Measurements from ENCODE around the gene LRRC41. TPM values are rescaled to one million over a fixed set of nuclear protein-coding genes. Genes with fewer than 3 reads are reported as not detected.
"Not testable (repeated sequence)": the region's sequence is repeated elsewhere in the genome, so short reads cannot be mapped to it uniquely, and the experiment has no call there.

Gene LRRC41
- total RNA-seq, 2 donors from 2014 or later = 49.3 to 55.8 TPM

DNA sequence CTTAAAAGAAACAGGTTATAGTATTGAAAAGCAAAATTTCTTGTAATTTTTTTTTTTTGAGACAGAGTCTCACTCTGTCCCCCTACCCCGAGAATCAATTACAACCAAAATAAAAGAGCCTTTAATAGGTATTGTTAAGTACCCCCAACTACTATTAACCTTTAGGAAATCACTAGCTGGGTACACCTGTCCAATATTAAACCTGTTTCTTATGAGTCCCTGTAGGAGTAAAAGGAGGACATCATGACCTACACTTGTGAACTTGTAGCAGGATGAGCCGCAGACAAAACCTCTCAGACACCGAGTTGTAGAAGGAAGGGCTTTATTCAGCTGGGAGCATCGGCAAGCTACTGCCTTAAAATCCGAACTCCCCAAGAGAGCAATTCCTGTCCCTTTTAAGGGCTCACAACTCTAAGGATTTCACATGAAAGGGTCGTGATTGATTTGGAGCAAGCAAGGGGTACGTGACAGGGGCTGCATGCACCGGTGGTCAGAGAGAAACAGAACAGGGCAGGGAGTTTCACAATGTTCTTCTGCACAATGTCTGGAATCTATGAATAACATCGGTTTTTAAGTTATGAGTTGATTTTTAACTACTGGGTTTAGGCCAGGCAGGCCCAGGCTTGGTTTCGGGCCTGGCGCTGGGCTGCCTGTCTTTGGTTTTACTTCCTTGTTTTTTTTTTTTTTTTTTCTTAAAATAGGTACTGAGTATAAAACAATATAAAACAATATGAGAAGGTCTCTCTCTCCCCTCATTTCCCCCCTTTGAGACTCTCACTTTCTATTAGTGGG lies 22.1 kb upstream of the LRRC41 start:
- H3K9me3 ChIP-seq; H3K27me3 ChIP-seq; intact Hi-C loops (cut with DNase I); H3K4me1 ChIP-seq; H3K9ac ChIP-seq (ENCODE audit: low read depth in 2 of 2, low read length in 2 of 2); H3K27ac ChIP-seq; H3K36me3 ChIP-seq; H3K4me3 ChIP-seq; DNase-seq: not testable (repeated sequence)

DNA sequence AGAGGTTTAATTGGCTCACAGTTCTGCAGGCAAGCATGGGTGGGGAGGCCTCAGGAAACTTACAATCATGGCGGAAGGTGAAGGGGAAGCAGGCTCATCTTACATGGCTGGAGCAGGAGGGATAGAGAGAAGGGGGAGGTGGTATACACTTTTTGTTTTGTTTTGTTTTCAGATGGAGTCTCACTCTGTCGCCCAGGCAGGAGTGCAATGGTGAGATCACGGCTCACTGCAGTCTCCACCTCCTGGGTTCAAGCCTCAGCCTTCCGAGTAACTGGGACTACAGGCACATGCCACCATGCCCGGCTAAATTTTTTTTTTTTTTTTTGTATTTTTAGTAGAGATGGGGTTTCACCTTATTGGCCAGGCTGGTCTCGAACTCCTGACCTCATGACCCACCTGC lies 18.8 kb upstream of the LRRC41 start:
- H3K9me3 ChIP-seq; H3K27ac ChIP-seq; H3K27me3 ChIP-seq; H3K4me3 ChIP-seq; DNase-seq; intact Hi-C loops (cut with DNase I); H3K4me1 ChIP-seq; H3K9ac ChIP-seq (ENCODE audit: low read depth in 2 of 2, low read length in 2 of 2); H3K36me3 ChIP-seq: not testable (repeated sequence)

DNA sequence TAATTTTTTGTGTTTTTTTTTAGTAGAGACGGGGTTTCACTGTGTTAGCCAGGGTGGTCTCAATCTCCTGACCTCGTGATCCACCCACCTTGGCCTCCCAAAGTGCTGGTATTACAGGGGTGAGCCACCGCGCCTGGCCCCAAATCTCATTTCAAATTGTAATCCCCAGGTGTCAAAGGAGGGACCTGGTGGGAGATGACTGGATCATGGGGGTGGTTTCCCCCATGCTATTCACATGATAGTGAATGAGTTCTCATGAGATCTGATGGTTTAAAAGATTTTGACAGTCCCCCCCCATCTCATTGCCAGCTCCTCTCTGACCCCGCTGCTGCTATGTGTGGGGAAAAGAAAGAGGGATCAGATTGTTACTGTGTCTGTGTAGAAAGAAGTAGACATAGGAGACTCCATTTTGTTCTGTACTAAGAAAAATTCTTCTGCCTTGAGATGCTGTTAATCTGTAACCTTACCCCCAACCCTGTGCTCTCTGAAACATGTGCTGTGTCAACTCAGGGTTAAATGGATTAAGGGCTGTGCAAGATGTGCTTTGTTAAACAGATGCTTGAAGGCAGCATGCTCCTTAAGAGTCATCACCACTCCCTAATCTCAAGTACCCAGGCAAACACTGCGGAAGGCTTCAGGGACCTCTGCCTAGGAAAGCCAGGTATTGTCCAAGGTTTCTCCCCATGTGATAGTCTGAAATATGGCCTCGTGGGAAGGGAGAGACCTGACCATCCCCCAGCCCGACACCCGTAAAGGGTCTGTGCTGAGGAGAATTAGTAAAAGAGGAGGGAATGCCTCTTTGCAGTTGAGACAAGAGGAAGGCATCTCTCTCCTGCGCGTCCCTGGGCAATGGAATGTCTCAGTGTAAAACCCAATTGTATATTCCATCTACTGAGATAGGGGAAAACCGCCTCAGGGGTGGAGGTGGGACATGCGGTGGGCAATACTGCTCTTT lies 16.8 kb upstream of the LRRC41 start:
- H3K4me3 ChIP-seq; H3K4me1 ChIP-seq; H3K27me3 ChIP-seq; H3K9ac ChIP-seq (ENCODE audit: low read depth in 2 of 2, low read length in 2 of 2); H3K27ac ChIP-seq; DNase-seq; H3K36me3 ChIP-seq; intact Hi-C loops (cut with DNase I); H3K9me3 ChIP-seq: not testable (repeated sequence)

DNA sequence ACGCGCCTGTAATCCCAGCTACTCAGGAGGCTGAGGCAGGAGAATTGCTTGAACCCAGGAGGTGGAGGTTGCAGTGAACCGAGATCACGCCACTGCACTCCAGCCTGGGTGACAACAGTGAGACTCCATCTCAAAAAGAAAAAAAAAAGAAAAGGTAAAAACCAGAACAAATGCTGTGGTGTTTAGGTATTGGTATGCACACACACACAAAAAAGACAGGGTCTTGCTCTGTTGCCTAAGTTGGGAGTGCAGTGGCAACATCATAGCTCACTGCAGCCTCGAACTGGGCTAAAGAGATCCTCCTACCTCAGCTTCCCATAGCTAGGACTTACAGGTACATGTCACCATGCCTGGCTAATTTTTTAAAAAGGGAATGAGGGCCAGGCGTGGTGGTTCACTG lies 15.9 kb upstream of the LRRC41 start:
- H3K4me3 ChIP-seq; intact Hi-C loops (cut with DNase I); H3K36me3 ChIP-seq; H3K9ac ChIP-seq (ENCODE audit: low read depth in 2 of 2, low read length in 2 of 2); H3K27ac ChIP-seq; H3K9me3 ChIP-seq; H3K4me1 ChIP-seq; H3K27me3 ChIP-seq; DNase-seq: not testable (repeated sequence)

DNA sequence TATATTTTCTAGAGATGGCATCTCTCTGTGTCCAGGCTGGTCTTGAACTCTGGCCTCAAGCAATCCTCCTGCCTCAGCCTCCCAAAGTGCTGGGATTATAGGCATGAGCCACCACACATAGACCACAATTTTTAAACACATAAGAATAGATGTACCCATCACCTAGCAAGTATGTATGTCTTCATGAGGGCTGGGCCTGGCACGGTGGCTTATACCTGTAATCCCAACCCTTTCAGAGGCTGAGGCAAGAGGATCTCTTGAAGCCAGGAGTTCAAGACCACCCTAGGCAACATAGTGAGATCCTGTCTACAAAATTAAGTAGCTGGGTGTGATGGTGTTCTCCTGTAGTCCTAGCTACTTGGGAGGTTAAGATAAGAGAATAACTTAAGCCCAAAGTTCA lies 13.9 kb upstream of the LRRC41 start:
- no peak for DNase-seq
- H3K36me3 ChIP-seq = peaks cover 7% of the 10 kb centered on the region
- no peaks in the 10 kb centered on the region for H3K4me1 ChIP-seq
- H3K4me3 ChIP-seq = no peak overlapping the region
- intact Hi-C loops (cut with DNase I) = no loop called here
- H3K9me3 ChIP-seq = no peaks in the 10 kb centered on the region
- no peak overlapping the region for H3K27ac ChIP-seq
- TF ChIP-seq, protein P1, sequence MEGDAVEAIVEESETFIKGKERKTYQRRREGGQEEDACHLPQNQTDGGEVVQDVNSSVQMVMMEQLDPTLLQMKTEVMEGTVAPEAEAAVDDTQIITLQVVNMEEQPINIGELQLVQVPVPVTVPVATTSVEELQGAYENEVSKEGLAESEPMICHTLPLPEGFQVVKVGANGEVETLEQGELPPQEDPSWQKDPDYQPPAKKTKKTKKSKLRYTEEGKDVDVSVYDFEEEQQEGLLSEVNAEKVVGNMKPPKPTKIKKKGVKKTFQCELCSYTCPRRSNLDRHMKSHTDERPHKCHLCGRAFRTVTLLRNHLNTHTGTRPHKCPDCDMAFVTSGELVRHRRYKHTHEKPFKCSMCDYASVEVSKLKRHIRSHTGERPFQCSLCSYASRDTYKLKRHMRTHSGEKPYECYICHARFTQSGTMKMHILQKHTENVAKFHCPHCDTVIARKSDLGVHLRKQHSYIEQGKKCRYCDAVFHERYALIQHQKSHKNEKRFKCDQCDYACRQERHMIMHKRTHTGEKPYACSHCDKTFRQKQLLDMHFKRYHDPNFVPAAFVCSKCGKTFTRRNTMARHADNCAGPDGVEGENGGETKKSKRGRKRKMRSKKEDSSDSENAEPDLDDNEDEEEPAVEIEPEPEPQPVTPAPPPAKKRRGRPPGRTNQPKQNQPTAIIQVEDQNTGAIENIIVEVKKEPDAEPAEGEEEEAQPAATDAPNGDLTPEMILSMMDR (IDR thresholded peaks at IDR 0.05) = no peak
- no peak overlapping the region for H3K9ac ChIP-seq (ENCODE audit: low read depth in 2 of 2, low read length in 2 of 2)
- no peaks in the 10 kb centered on the region for H3K27me3 ChIP-seq

DNA sequence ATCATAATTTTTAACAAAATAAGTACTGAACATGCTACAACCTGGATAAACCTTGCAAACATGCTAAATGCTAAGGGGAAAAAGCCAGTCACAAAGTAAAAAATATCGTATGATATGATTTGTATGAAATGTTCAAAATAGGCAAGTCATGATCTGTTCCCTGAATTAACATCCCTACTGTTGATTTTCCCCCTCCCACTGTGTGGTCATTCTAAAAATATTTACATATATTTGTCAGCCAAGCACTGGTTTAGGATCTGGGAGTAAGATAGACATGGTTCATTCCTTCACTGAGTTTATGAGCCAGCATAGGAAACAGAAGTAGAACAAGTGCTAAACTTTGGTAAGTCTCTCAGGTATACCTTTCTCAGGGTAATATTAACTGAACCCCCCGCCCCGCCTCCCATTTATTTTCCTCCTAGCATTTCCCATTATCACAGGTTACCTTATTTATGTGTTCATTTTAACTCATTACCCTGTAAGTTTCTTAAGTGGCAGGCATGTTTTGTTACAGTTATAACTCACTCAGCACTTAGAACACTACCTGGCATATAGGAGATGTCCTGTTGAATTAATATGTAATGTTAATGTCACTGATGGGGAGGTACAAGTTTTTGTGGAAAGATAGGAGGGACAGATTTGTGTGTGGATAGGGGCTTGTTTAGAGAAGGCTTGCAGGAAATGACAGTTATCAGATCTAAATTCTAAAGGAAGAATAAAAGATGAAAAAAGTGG lies 12.4 kb upstream of the LRRC41 start:
- peaks cover 7% of the 10 kb centered on the region for H3K36me3 ChIP-seq
- intact Hi-C loops (cut with DNase I) = no loop called here

DNA sequence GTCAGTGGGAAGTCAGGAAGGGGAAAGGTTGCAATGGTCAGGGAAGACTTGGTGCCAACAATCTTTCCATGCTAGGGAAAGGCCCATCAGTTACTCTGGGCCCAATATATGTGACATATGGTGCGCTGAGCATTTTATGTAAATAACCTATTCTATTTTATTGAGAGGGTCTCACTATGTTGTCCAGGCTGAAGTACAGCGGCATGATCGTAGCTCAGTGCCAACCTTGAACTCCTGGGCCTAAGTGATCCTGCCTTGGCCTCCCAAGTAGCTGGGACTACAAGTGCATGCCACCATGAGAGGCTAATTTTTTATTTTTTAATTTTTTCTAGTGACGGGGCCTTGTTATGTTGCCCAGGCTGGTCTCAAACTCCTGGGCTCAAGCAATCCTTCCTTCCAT lies 6.9 kb upstream of the LRRC41 start:
- H3K4me1 ChIP-seq = peaks cover 5% of the 10 kb centered on the region
- peaks cover 7% of the 10 kb centered on the region for H3K36me3 ChIP-seq
- TF ChIP-seq, protein P1 (IDR thresholded peaks at IDR 0.05) = no peak
- no peak for DNase-seq
- H3K9ac ChIP-seq (ENCODE audit: low read depth in 2 of 2, low read length in 2 of 2) = no peak overlapping the region
- intact Hi-C loops (cut with DNase I) = no loop called here
- no peaks in the 10 kb centered on the region for H3K9me3 ChIP-seq
- no peaks in the 10 kb centered on the region for H3K27me3 ChIP-seq
- no peak overlapping the region for H3K27ac ChIP-seq
- no peak overlapping the region for H3K4me3 ChIP-seq

More for the DNA sequence above, 12.4 kb upstream of the LRRC41 start:
- Histone ChIP-seq H3K9me3 (no peaks in the 10 kb centered on the region), H3K9ac (ENCODE audit: low read depth in 2 of 2, low read length in 2 of 2) (no peak overlapping the region), H3K4me1 (no peaks in the 10 kb centered on the region), H3K4me3 (no peak overlapping the region), H3K27ac (no peak overlapping the region), H3K27me3 (no peaks in the 10 kb centered on the region)
- TF ChIP-seq, protein P1 (IDR thresholded peaks at IDR 0.05) = no peak
- no peak for DNase-seq

All from colonic mucosa (tissue), 4 donors.